HG03520 (cell line): Measurements from ENCODE around the gene TMEM184A.

Experiments
- ATAC-seq: cut with Tn5 transposase; IDR thresholded peaks from one replicate; pipeline ENCODE4 v1.9.1; 2021; ENCODE audit warnings: mild to moderate bottlenecking, moderate library complexity; ENCODE audit not compliant: unreplicated experiment

Gene TMEM184A

DNA sequence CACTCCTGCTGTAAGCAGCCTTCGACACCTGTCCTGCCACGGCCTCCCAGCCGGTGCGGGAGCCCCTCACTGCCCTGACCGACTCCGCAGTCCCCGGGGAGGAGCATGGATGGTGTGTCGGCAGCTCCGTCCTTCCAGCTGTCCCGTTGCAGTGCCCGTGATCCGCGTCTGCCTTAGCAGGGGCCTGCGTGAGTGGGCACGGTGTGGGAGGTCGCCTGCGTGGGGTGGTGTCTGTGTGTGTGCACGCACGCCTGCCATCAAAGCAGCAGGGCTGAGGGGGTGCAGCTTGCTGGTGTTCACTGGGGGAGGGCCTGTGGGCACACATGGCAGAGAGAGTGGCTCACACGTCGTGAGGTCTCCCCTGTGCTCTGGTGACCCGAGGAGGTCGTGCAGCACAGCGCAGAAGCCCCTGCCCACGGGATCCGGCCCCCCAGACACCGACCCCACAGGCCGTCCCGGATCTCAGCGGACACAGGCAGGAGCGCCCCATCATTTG is 15.2 kb downstream of the TMEM184A start:
- no peak for ATAC-seq

DNA sequence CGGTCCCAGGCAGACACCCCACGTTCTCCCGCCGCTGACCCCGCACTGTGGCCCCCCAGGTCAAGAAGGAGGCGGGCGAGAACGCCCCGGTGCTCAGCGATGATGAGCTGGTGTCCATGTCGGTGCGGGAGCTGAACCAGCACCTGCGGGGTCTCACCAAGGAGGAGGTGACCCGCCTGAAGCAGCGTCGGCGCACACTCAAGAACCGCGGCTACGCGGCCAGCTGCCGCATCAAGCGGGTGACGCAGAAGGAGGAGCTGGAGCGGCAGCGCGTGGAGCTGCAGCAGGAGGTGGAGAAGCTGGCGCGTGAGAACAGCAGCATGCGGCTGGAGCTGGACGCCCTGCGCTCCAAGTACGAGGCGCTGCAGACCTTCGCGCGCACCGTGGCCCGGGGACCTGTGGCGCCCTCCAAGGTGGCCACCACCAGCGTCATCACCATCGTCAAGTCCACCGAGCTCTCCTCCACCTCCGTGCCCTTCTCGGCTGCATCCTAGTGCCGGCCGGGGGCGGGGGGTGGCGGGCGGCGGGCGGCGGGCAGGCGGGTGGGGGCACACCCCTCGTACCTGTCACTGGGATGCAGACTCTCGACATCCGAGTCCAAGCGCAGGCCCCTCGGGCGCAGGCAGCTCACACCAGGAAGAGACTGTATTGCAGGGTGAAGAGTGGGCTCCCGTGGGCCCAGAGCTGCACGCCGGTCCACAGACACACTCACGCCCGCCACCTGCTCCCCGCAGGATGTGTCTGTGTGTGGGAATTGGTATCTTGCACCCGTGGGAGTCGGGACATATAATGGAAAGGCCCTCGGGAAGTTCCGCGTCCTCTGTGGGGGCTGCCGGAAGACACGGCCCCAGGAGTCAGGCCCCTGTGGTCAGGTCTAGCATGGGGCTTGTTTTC is 15.9 kb downstream of the TMEM184A start:
- no peak for ATAC-seq

DNA sequence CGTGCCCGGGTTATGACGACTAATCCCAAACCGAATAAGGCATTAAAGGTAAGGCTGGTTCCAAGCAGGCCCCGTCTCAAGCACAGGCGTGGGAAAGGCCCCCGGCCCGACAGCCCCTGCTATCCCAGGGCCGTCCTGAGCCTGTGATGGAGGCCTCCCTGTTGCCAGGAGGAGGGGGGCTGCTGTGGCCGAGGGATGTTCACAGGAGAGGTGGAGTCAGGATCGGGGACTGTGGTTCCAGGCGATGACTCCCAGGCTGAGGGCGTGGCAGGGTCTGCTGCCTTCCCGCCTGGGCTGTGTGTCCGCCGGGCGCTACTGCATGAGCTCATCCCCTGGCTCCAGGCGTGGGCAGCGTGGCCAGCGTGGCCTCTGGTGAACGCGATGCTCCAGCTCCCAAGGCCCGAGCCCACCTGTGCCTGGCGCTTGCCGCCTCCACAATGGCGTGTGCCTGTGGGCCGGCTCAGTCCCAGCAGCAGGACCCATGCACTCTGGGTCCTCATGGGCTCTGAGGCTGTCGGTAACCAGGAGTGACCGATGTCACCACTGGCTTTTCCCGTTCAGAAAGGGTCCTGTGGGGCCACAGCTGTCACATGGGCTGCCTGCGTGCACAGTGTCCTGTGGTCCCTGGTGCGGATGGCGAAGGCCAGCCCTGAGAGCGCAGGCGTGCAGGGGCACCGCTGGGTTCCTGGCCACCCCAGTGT is 16.7 kb downstream of the TMEM184A start:
- ATAC-seq = no peak

DNA sequence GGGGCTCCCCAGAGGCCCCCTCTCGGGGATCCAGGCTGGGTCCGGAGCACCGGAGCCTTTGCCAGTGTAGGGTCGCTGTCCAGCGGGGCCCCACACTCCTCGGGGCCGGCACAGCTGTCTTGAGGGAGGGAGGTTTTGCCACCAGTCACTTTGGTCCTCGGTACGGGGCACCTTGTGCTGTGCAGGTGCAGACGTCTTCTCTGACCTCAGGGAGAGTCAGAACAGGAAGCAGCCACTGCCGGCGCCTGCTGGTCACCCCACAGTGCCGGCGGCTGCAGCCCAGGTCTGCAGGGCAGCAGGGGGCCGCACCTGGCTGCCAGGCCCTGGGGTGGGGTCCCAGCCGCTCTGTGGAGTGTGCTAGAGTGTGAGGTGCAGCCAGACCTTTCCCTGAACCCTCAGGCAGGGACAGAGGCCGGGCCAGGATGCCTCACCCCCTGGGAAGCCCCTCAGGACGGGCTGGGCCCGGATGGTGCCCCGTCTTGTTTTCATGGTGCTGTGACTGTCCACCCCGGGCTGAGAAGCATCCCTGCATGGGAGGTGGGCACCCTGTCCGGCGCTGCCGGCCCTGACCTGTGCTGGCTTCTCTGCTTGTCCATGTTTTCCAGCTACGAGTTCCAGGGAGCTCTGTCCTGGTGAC is 17.3 kb downstream of the TMEM184A start:
- ATAC-seq = no peak

DNA sequence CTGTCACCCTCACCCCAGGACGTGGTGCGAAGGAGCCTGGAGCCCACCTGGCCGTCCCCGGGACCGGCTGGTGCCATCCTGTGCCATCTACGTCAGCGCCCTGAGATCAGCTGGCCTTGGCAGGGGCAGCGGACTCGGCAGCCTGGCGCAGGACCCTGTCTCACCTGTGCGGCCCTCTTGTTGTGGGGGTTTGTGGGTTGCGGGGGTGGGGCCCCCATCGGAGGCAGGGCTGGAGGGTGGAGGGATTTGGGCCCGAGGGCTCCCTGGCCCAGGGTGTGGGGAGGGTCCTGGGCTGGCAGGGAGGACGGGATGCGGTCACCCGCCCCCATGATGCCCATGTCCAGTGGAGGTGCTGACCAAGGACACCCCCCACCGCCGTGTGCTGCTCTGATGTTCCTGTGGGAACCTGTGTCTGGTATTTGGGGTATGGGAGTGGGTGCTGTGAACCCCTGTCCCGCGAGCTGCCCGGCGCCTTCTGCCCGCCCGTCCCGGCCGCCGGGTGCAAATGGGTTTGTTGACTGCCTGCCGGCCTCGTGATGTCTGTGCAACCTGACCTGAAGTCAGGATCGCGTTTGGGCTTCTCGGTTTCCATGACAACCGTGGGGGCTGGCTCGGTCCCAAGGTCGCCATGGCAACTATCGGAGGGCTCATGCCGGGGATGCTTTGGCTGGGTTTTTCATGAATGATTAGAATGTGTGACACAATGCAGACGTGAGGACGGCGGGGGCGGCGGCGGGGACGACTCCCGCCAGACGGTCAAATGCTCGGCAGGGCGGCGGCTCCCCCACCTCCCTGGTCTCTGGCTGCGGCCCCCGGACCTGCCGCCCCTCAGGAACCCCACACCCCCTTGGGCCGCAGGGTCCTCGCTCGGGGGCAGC is 18.2 kb downstream of the TMEM184A start:
- no peak for ATAC-seq

DNA sequence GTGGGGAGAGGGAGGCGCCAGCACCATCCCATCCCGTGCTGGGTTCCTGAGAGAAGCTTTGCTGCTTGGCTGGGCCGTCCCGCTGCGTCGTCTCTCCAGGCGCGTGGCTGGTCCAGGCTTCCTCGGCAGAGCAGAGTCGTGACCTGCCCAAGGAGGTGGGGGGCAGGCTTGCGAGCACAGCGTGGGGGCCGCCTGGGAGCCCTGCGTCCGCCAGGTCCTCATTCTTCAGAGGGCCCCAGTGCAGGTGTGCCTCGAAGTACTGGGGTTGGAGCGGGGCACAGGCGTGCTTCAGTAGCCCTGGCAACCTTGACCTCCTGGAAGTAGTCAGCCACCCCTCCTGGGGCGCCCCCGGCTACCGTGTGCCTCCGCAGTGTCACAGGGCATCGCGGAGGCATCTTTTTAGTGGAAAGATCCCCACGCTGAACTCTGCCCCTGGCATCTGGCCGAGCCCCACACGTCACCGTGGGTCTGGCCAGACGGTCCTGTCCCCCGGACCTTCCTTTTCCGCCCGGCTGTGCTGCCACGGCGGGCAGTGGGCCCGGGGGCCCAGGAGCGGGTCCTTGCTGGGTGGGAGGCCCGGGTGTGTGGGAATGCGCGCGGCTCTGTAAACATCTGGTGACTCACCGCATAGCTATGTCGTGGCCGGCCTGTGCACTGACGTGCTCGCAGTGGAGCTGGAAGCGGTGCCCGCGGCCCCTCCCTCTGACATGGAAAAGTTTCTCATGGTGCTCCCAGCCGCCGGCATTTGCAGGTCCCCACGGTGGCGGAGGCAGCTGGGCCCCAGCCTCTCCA is 19.1 kb downstream of the TMEM184A start:
- no peak for ATAC-seq

DNA sequence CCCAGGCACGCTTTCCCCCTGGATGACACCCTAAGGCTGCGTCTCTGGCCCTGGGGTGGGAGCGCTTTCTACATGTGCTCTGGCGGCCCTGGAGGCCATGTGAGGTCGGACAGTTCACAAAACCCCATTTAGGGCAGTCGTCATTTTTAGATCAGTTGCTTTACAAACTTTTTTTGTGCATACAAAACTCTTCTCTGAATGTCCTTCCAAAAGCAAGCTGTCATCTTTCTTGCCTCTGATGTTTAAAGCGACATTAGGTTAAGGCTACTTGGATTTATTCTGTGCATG is 19.6 kb downstream of the TMEM184A start:
- no peak for ATAC-seq

DNA sequence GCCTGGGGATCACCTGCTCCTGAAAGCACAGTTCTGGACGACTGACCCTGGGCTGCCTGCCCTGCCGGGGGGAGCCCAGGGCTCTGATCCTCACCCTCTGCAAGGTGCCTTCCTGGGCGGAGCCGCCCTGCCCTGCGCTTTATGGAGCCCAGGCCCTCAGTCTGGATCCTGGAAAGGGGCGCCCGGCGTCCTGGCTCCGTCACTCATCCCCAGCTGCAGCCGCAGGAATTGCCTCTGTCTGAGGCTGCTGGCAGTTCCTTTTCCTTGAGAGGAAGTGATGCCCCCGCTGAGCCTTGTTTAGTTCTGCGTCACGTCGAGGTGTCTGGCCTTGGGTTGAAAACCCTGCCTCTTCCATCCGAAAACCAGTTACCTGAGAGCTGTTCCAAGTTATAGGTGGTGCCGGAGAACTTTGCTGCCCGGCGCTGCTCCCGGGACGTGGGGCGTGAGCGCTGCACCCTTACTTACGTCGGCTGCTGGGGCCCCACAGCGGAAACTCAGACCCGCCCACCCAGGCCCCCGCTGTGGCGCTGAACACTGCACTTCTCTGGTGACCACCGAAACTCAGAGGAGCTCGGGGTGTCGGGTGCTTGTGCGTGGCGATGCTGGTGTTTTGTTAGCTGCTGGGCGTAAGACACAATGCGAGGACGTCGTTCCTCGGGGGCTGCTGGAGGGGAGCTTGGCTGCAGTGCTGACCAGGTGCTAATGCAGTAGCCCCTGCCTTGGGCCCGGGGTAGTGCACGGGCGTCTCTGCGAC is 20.1 kb downstream of the TMEM184A start:
- ATAC-seq = no peak

DNA sequence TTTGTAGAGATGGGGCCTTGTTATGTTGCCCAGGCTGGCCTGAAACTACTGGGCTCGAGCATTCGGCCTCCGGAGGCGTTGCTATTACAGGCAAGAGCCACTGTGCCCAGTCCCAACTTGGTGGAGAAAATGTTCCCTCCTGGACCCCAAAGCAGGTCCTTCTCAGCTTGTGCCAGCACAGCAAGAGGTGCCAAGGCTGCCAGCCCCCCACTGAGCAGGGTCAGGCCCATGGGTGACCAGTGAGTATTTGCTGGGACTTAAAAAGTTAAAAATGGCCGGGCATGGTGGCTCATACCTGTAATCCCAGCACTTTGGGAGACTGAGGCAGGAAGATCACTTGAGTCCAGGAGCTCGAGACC is 20.9 kb downstream of the TMEM184A start:
- no peak for ATAC-seq

DNA sequence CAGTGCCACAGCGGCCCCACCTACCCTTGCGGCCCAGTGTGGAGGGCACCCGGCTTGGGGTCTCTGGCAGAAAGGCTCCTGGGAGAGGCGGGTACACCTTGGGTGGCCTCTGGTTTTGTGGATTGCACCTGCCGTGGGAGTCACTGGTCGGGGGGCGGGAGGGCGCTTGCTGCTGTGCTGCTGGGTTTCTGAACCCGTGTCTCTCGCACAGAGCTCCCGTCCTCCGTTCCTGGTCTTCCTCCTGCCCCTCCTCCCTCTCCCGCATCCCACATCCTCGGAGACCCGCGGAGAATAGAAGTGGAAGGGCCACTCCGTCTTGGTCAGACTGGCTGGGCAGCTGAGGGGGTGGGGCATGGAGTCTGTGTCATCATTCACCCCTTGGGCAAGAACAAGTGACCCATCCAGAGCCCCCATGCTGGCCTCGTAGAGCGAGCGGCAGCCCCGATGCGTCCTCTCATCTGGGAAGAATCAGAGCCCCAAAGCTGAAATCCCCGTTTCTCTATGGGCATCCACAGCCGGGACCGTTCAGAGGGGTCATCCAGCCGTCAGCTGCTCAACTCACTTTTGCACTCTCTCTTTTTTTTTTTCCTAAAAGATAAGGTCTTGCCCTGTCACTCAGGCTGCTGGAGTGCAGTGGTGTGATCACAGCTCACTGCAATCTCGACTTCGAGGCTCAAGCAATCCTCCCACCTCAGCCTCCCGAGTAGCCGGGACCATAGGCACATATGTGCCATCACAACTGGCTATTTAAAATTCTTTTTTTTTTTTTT is 21.5 kb downstream of the TMEM184A start:
- ATAC-seq = no peak

DNA sequence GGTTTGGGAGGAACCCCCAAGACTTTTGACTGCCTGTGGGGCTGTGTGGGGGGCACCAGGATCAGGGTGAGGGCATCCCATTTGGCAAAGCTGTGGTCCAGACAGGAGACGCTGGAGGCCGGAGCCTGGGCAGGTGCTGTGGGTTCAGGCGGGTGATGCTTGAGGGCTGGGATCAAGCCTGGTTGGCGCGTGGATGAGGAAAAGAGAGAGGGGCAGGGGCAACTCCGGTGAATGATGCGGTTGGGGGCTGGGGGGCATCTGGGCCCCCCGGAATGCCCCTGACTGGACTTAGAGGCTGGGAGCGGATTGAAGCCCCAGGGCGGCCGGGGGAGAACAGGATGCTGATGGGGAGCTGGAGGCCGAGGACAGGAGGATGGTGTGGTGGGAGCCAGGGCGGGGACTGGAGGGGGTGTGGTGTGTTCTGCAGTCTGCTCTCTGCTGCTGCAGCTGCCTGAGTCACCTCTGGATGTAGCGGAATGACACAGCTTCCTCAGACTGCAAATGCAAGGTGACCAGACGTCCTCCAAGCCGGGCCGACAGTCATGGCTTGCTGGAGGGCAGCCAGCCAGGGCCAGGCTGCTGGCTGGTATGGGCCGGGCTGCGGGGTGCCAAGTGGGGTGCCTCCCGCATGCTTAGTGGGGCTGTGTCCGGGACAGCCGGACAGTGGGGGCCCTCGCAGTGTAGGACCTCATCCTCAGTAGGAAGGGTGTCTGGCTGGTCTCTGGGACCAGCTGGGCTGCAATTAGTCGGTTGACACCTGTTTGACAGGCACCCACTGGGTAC is 22.3 kb downstream of the TMEM184A start:
- ATAC-seq = peak; percentile 33

DNA sequence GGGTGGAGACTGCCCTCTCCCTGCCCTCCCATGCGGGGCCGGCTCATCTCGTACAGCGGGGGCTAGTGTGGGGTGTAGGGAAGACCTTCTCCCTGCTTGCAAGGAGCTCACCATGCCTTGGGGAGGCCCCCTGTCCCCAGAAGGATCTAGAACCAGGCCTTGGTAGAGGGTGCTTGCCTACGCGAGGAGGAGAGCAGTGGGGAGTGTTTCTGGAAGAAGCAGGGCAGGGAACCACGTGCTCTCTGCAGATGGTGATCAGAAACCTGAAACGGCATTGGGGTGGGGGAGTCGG is 22.8 kb downstream of the TMEM184A start:
- ATAC-seq = no peak

DNA sequence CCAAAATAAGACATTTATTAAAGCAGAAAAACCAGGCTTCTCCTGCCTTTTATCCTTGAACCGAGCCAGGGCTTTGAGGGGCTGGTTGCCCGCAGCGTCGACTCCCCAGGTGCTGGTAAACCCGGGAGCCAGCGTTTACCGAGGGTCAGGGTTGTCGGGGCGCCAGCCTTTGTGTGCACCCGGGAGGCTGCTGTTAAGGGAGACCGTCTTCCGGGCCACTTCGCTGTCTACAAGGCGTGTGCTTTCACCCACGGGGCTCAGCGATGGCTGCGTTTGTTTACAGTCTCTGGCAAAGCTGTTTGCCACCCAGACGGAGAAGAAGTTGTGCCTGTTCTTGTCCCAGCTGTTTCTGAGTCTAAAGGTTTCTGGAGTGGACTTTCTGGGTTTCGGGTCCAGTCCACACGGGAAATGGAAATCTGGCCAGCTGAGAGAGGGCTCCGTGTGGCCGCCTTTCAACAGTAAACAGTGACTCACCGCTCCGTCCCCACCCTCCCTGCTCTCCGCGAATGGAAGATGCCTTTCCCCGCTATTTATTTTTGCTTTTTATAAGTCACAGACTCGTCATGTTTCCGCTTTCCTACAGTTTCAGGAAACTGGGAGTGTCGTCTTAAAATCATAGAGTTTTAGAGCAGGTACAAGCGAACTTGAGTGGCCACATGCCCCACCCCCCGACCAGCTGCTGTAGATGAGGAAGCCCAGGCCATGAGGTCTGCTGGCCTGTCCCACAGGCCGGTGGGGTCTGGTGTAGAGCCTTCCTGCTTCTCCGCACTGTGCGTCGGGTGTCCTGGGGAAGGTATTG is 23.4 kb downstream of the TMEM184A start:
- ATAC-seq = no peak

DNA sequence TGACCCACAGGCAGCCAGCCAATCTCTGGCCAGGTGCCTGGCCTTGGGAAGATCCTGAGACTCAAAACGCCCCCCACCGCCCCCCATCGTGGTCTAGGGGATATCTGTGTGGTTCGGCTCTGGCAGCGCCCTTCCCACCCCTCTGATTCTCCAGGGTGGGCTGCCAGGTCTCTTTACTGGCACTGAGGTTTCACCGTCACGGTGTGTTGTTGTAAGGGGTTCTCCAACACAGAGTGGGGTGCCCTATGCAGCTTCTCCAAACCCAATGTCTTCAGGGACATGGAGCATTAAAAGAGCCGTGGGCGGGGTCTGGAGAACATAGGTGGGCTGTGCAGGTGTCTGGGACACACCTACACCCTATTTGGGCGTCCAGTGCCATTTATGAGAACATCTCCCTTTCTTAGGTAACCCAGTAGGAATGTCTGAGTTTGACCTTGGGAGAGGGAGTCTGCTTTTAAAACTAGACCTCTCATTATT is 24.0 kb downstream of the TMEM184A start:
- ATAC-seq = no peak

DNA sequence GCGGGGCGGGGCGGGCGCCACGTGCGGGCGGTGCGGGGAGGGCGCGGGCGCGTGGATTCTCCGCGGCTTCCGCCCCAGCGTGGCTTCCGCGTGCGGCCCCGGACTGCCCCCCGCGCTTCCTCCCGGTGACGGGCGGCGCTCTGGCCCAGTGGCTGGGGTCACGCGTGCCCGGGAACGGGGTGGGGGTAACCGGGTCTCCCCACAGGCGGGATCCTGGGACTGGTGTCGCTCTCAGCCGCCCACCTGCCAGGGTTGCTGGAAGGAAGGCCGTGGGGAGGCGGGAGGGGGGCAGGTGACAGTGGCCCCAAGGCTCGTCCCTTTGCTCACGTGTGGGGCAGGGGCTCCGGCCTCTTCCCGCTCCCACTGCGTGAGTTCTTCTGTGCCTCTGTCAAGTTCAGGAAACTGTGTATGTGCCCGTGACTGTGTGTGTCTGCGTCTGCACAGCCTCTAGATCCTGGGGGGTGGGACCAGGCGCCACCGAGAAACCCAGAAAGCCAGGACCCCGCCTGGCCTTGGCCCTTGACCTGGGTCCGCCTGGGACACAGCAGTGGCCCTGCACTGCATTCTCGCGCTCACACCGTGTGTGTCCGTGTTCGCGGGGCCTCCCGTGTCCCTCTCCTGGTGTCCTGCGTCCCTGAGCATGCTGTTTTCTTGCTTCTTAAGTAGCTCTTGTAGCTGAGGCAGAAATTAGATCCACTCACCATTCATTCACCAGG is 24.6 kb downstream of the TMEM184A start:
- no peak for ATAC-seq

DNA sequence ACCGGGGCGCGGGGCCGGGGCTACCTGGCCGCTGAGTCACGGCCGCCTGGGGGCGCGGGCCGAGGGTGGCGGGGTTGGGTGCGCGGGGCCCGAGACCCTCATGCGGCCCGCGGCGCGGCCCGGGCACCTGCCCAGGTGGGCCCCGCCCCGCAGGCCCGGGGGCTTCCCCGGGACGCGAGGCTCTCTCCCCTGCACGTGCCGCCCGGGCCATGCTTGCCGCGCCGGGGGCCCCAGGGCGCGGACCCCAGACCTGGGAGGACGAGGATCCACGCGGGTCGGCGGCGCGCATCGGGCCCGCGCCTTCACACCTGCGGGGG is 25.1 kb downstream of the TMEM184A start:
- ATAC-seq = no peak
